ENCODE results near the gene TERT.
"Not testable (repeated sequence)": the region's sequence is repeated elsewhere in the genome, so short reads cannot be mapped to it uniquely, and the experiment has no call there.

TERT gene

GRCh38 chr5:1341863-1342262 lies 47.0 kb upstream of the TERT start:
- peaks cover 28 to 68% of the 10 kb centered on the region in 2 experiments for H3K36me3 ChIP-seq (ENCODE audit: control insufficient read depth in 2 of 2, insufficient read depth in 1 of 2, low read length in 2 of 2)

GRCh38 chr5:1339818-1340210 lies 44.9 kb upstream of the TERT start:
- POLR2A ChIA-PET; H3K9me3 ChIP-seq (ENCODE audit: control insufficient read depth, insufficient read depth, low read depth, low read length); H3K4me1 ChIP-seq (ENCODE audit: control insufficient read depth, insufficient read depth, low read length); H3K4me3 ChIP-seq (ENCODE audit: low read depth, low read length); H3K27ac ChIP-seq (ENCODE audit: extremely low read depth, low read depth, low read length): not testable (repeated sequence)
- CTCF ChIA-PET, result interaction anchor here (0.7 kb wide), 1 partner anchor 16 kb away, joined by 4 read pairs; no protein-coding TSS in a partner anchor
- H3K36me3 ChIP-seq (ENCODE audit: control insufficient read depth in 2 of 2, insufficient read depth in 1 of 2, low read length in 2 of 2), result peaks cover 28 to 88% of the 10 kb centered on the region in 2 experiments

More at GRCh38 chr5:1341863-1342262, 47.0 kb upstream of the TERT start:
- TF ChIP-seq ZNF701 (tag by site-specific recombination; IDR thresholded peaks at IDR 0.05) (no peak), ZNF837 (tag by site-specific recombination; IDR thresholded peaks at IDR 0.05) (no peak), ZNF26 (tag by site-specific recombination; IDR thresholded peaks at IDR 0.05) (no peak), ZBTB8A (tag by site-specific recombination; IDR thresholded peaks at IDR 0.05) (no peak)
- Histone ChIP-seq H3K9me3 (ENCODE audit: control insufficient read depth, insufficient read depth, low read depth, low read length) (no peaks in the 10 kb centered on the region), H3K27ac (ENCODE audit: extremely low read depth, low read depth, low read length) (no peak overlapping the region), H3K4me3 (ENCODE audit: low read depth, low read length) (no peak overlapping the region), H3K4me1 (ENCODE audit: control insufficient read depth, insufficient read depth, low read length) (peaks cover 7% of the 10 kb centered on the region; the same call in 1 of the 2 replicates)
- ChIA-PET POLR2A (interaction anchor here (4.1 kb wide), 1 partner anchor 15 kb away, joined by 37 read pairs; no protein-coding TSS in a partner anchor), CTCF (no interaction called here)

GRCh38 chr5:1339139-1339817 lies 44.4 kb upstream of the TERT start:
- H3K27ac ChIP-seq (ENCODE audit: extremely low read depth, low read depth, low read length); CTCF ChIA-PET; H3K4me3 ChIP-seq (ENCODE audit: low read depth, low read length); POLR2A ChIA-PET; H3K9me3 ChIP-seq (ENCODE audit: control insufficient read depth, insufficient read depth, low read depth, low read length); H3K4me1 ChIP-seq (ENCODE audit: control insufficient read depth, insufficient read depth, low read length): not testable (repeated sequence)
- peaks cover 33 to 94% of the 10 kb centered on the region in 2 experiments for H3K36me3 ChIP-seq (ENCODE audit: control insufficient read depth in 2 of 2, insufficient read depth in 1 of 2, low read length in 2 of 2)

GRCh38 chr5:1338506-1339070 lies 43.7 kb upstream of the TERT start:
- no peak for TF ChIP-seq ZNF792 (tag by site-specific recombination; IDR thresholded peaks at IDR 0.05)
- no peak for TF ChIP-seq ZBTB48 (tag by site-specific recombination; IDR thresholded peaks at IDR 0.05)
- no peak for TF ChIP-seq PRDM1 (tag by site-specific recombination; IDR thresholded peaks at IDR 0.05)
- no peak for TF ChIP-seq ZNF175 (tag by site-specific recombination; IDR thresholded peaks at IDR 0.05)
- no peak for TF ChIP-seq ZNF571 (tag by site-specific recombination; IDR thresholded peaks at IDR 0.05)
- TF ChIP-seq ZNF10 (tag by site-specific recombination; IDR thresholded peaks at IDR 0.05), result no peak
- no peak for TF ChIP-seq ZSCAN30 (tag by site-specific recombination; IDR thresholded peaks at IDR 0.05)
- no peak for TF ChIP-seq ZNF292 (tag by site-specific recombination; IDR thresholded peaks at IDR 0.05; ENCODE audit: borderline replicate concordance, low read depth)
- TF ChIP-seq ZNF423 (tag by site-specific recombination; IDR thresholded peaks at IDR 0.05), result no peak
- TF ChIP-seq ZNF394 (tag by site-specific recombination; IDR thresholded peaks at IDR 0.05; ENCODE audit: borderline replicate concordance), result no peak
- no peak for TF ChIP-seq ZNF416 (tag by site-specific recombination; IDR thresholded peaks at IDR 0.05)
- TF ChIP-seq YY2 (tag by site-specific recombination; IDR thresholded peaks at IDR 0.05), result no peak
- no peak for TF ChIP-seq ZNF558 (tag by site-specific recombination; IDR thresholded peaks at IDR 0.05)
- no peak for TF ChIP-seq ZNF18 (tag by site-specific recombination; IDR thresholded peaks at IDR 0.05)
- TF ChIP-seq FEZF1 (tag by site-specific recombination; IDR thresholded peaks at IDR 0.05), result no peak
- no peak overlapping the region for H3K4me3 ChIP-seq (ENCODE audit: low read depth, low read length)
- H3K4me1 ChIP-seq (ENCODE audit: control insufficient read depth, insufficient read depth, low read length), result peaks cover 3% of the 10 kb centered on the region; the same call in 1 of the 2 replicates
- no peak overlapping the region for H3K27ac ChIP-seq (ENCODE audit: extremely low read depth, low read depth, low read length)
- POLR2A ChIA-PET, result no interaction called here
- H3K36me3 ChIP-seq (ENCODE audit: control insufficient read depth in 2 of 2, insufficient read depth in 1 of 2, low read length in 2 of 2), result peaks cover 36 to 96% of the 10 kb centered on the region in 2 experiments
- no peaks in the 10 kb centered on the region for H3K9me3 ChIP-seq (ENCODE audit: control insufficient read depth, insufficient read depth, low read depth, low read length)
- CTCF ChIA-PET, result interaction anchor here (1.0 kb wide), 1 partner anchor 13 kb away, joined by 5 read pairs; no protein-coding TSS in a partner anchor
